ENCODE measurements around the gene ANKS1B.

Gene ANKS1B

GRCh38 chr12:99152337-99152736, 832.4 kb downstream of the ANKS1B start:
- DNase-seq = no peak

DNA sequence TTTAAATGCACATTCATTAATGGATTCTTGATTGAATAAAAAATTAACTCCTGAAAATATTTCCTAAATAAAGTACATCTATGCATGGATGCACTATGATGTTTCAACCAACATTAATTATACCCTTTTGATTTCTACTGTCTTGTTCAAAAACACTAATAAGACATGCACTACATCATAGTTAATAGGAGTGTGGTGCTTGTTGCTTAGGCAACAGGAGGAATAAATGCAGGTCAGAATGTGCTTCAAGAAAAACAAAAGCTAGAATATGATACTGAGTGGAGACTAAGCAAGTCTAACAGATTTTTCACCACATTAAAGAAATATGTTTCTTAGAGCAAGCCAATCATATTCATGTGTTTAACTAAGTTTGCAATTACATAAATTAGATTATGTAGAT, 833.0 kb downstream of the ANKS1B start:
- no peak for DNase-seq

- DNase-seq = no peak
Measured at GRCh38 chr12:99147130-99147529, 837.6 kb downstream of the ANKS1B start.

GRCh38 chr12:99146730-99147129, 838.0 kb downstream of the ANKS1B start:
- DNase-seq = no peak

DNA sequence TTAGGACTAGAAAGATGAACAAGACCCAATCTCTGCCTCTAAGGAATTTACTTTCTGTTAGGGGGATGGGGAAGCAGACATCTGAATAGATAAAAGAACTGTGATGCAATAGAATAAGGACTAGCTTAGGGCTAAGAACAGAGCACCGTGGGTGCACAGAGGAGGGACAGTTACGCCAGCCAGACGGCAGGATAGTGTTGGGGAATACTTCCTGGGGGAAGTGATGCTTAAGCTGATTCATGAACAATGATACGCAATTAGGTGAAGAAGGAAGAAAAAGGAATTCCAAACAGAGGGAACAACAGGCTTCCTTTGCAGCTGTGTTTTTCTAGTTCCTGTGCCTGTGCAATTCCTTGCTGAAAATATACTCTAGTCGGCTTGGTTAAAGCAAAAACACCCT, 838.6 kb downstream of the ANKS1B start:
- no peak for DNase-seq

GRCh38 chr12:99142651-99143050, 842.1 kb downstream of the ANKS1B start:
- DNase-seq = no peak

- DNase-seq = no peak
Measured at GRCh38 chr12:99140017-99140720, 844.6 kb downstream of the ANKS1B start.

DNA sequence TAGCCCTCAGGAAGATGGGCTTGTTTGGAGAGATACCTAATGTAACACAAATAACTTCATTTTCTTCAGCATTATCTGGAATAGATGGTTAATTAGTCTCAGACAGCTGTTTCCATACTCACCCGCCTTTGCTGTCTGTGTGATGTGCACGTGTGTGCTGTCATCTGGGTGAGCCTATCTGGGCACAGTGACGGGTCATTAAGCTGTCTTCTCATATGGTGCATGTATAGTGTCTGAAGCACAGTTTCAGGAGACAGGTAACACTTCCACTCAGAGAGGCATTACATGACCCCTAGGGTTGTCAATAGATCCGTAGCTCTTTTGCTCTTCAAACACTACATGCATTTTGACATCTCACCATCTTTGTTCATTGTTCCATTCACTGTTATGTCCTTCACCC, 846.3 kb downstream of the ANKS1B start:
- DNase-seq = no peak

GRCh38 chr12:99137124-99137855, 847.4 kb downstream of the ANKS1B start:
- DNase-seq = no peak

- DNase-seq = no peak
Measured at GRCh38 chr12:99136516-99136915, 848.2 kb downstream of the ANKS1B start.

GRCh38 chr12:99135376-99135775, 849.4 kb downstream of the ANKS1B start:
- no peak for DNase-seq

- no peak for DNase-seq
Measured at GRCh38 chr12:99133401-99133800, 851.3 kb downstream of the ANKS1B start.

DNA sequence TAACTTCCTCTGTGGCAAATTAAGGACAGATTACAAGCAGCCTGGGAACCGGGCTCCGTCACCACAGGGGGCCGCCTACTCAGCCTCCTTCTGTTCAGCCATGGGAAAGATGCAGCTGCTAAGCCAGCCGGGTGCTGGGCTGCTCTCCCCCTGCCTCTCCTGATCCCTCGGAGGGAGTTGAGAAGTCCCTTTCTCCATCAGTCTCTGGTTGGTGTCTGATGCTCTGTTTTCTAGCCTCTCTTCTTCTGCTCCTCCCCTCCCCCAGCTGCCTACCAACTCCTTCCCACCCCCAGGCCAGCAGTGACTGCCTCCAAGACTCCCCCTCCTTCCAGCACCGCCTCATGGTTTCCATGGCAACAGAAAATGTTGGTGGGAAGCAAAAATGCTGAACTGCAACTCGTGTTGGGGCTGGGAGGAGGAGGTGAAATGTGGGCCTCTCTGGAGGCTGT, 853.0 kb downstream of the ANKS1B start:
- DNase-seq = no peak

GRCh38 chr12:99130808-99131553, 853.8 kb downstream of the ANKS1B start:
- no peak for DNase-seq

DNA sequence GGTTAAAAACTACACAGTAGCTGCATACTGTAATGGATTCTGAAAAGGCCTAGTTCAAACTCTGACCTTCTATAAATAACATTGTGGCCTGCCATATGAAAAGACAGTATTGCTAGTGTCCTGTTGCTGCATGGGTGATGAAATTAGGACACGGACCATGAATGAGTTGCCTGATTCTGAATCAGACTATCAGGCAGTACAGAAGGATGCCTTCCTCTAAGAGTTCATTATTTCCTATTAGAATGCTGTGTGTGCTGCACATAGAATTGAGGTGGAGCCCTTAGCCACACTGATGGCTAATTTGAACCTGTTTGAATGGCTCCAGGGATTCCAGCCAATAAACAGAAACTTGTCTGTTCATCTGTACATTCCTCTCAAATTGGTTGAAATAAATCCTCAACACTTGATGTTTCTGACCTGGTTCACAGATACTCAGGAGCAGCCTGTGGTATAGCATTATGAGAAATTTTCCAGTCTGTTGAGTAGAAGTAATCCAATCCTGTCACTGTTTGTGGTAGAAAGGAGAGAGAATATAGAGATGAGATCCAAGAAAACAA, 856.4 kb downstream of the ANKS1B start:
- DNase-seq = no peak

GRCh38 chr12:99122959-99123358, 861.8 kb downstream of the ANKS1B start:
- DNase-seq = no peak

- DNase-seq = no peak
Measured at GRCh38 chr12:99122496-99122895, 862.2 kb downstream of the ANKS1B start.

GRCh38 chr12:99121546-99121945, 863.2 kb downstream of the ANKS1B start:
- DNase-seq = no peak

GRCh38 chr12:99119943-99120342, 864.8 kb downstream of the ANKS1B start:
- no peak for DNase-seq

DNA sequence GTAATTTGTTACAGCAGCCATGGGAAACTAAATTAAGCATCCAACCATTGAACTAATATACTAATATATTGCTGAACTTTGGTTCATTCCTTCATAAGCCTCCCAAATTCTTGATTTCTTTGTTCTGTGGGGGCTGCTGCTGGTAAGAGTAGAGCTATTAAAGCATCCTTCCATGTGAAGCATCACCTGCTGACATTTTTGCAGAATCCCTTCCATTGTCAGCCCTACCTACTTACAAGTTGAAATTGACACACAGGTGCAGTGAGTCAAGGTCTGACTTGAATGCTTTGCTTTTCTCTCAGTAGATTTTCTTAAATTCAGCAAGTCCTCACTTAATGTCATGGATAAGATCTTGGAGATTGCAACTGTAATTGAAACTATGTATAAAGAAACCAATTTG, 865.3 kb downstream of the ANKS1B start:
- DNase-seq = no peak

- DNase-seq = no peak
Measured at GRCh38 chr12:99111600-99111999, 873.1 kb downstream of the ANKS1B start.

DNA sequence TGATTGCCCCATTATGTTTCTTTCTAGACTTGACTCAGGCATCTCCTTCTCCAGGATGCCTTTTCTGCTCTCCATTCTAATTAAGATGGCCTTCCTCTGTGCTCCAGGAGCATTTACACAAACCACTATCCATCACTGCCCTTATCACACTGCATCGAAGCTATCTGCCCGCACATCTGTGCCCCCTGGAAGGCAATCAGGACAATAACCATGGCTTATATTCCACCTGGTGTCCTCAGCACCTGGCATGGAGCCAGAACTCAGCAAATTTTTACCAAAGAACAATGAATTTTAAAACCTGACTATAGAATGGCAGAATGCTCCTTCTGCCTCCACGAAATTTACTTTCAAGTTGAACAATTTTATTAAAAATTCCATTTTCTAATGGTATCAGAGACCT, 873.9 kb downstream of the ANKS1B start:
- no peak for DNase-seq

- no peak for DNase-seq
Measured at GRCh38 chr12:99110212-99110611, 874.5 kb downstream of the ANKS1B start.

DNA sequence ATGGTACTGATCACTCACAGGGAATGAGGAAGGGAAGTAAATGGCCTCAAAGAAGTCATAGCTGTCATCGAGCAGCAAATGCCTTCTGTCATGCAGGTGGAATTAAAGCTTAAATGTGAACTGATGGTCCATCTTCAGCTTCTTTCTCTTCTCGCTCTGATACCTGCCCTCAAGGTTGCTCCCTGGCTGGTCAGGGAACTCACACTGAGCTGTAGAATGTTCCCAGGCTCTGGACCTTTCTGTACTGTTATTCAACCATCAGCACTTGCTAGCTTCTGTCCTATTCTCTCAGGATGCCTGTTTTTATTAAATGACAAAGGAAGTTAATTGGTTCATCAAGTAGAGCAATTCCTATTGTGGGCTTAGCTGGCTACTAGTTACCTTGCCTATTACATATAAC, 875.8 kb downstream of the ANKS1B start:
- DNase-seq = no peak

Data from activated CD4-positive, alpha-beta T cell treated with anti-CD3 and anti-CD28 coated beads for 48 hours (primary cell).